Activated T-helper 1 cell treated with Interleukin-2 at 50 U/mL for 16 hours (primary cell): ENCODE results near the gene PPP3CA.

ENCODE experiments used
- DNase-seq: peaks from one replicate; pipeline ENCODE4 v3.0.0-alpha.2; 2020; ENCODE audit warnings: low read depth

The PPP3CA gene

GRCh38 chr4:101347267-101347556 is at the start of gene PPP3CA:
Gene PPP3CA, minus strand, starts transcription at chr4:101347526.
- DNase-seq, result no peak

GRCh38 chr4:101393256-101393655 is 45.9 kb upstream of the PPP3CA start:
- DNase-seq, result no peak

GRCh38 chr4:101370663-101371210 is 23.4 kb upstream of the PPP3CA start:
- DNase-seq, result no peak

- DNase-seq, result no peak
Measured at GRCh38 chr4:101367201-101367600, 19.9 kb upstream of the PPP3CA start.

- DNase-seq, result no peak
Measured at GRCh38 chr4:101366331-101366730, 19.0 kb upstream of the PPP3CA start.

GRCh38 chr4:101357751-101358150 is 10.4 kb upstream of the PPP3CA start:
- DNase-seq, result no peak

- no peak for DNase-seq
Measured at GRCh38 chr4:101356928-101357327, 9.6 kb upstream of the PPP3CA start.

GRCh38 chr4:101355767-101356702 is 8.7 kb upstream of the PPP3CA start:
- DNase-seq, result no peak

- DNase-seq, result no peak
Measured at GRCh38 chr4:101355246-101355645, 7.9 kb upstream of the PPP3CA start.

- no peak for DNase-seq
Measured at GRCh38 chr4:101349801-101350064, 2.4 kb upstream of the PPP3CA start.

GRCh38 chr4:101348995-101349800 is 1.9 kb upstream of the PPP3CA start:
- DNase-seq, result no peak

GRCh38 chr4:101348367-101348827 is 1.1 kb upstream of the PPP3CA start:
- DNase-seq, result no peak

- peak; percentile 99 for DNase-seq
Measured at GRCh38 chr4:101347557-101348366, 436 bp upstream of the PPP3CA start.

GRCh38 chr4:101346351-101347266 is 717 bp downstream of the PPP3CA start:
- DNase-seq, result peak; percentile 44

- peak; percentile 43 for DNase-seq
Measured at GRCh38 chr4:101345596-101346350, 1.6 kb downstream of the PPP3CA start.

- no peak for DNase-seq
Measured at GRCh38 chr4:101345271-101345595, 2.1 kb downstream of the PPP3CA start.

GRCh38 chr4:101339332-101339731 is 8.0 kb downstream of the PPP3CA start:
- DNase-seq, result no peak

GRCh38 chr4:101337688-101338087 is 9.6 kb downstream of the PPP3CA start:
- no peak for DNase-seq

GRCh38 chr4:101334963-101335572 is 12.3 kb downstream of the PPP3CA start:
- no peak for DNase-seq

- DNase-seq, result no peak
Measured at GRCh38 chr4:101332424-101332823, 14.9 kb downstream of the PPP3CA start.
